ENCODE results near the gene OR56B1.

GRCh38 chr11:5727691-5728090 lies 8.6 kb upstream of the OR56B1 start:
- no peak for TF ChIP-seq GATA3 (IDR thresholded peaks at IDR 0.05; ENCODE audit: low read depth, low read length)
- TF ChIP-seq GATA2 (IDR thresholded peaks at IDR 0.05; ENCODE audit: low read depth, low read length), result no peak
